Smooth muscle cell (in vitro differentiated cells): ENCODE measurements around the gene BCKDHB. TPM values are rescaled to one million over a fixed set of nuclear protein-coding genes. Genes with fewer than 3 reads are reported as not detected.

Experiments used
- DNase-seq: peaks from one replicate; lab custom pipeline; 2025; ENCODE audit not compliant: unreplicated experiment; lab: John Stamatoyannopoulos, UW
- H2AFZ ChIP-seq: fragments of 200-600 bp; sonication (generic); 2 replicates; pipeline ENCODE4 v1.6.0; 2016; ENCODE audit warnings: antibody characterized with exemption, low read depth, mild to moderate bottlenecking
- H3F3A ChIP-seq: fragments of 200-600 bp; sonication (generic); 2 replicates; pipeline ENCODE4 v1.6.0; 2017; ENCODE audit warnings: antibody characterized with exemption, low read depth
- H3K27ac ChIP-seq: fragments of 200-600 bp; sonication (generic); 2 replicates; pipeline ENCODE4 v1.5.1; 2016; ENCODE audit warnings: low read depth, mild to moderate bottlenecking
- H3K27me3 ChIP-seq: fragments of 200-600 bp; sonication (generic); 2 replicates; pipeline ENCODE4 v1.6.1; 2016; ENCODE audit warnings: low read depth, mild to moderate bottlenecking
- H3K36me3 ChIP-seq: fragments of 200-600 bp; sonication (generic); 2 replicates; pipeline ENCODE4 v1.5.1; 2016; ENCODE audit warnings: low read depth
- H3K4me1 ChIP-seq: fragments of 200-600 bp; sonication (generic); 2 replicates; pipeline ENCODE4 v1.5.1; 2016; ENCODE audit warnings: low read depth
- H3K4me2 ChIP-seq: fragments of 200-600 bp; sonication (generic); 2 replicates; pipeline ENCODE4 v1.6.0; 2016; ENCODE audit warnings: mild to moderate bottlenecking
- H3K4me3 ChIP-seq: fragments of 200-600 bp; sonication (generic); 2 replicates; pipeline ENCODE4 v1.5.1; 2016; ENCODE audit warnings: mild to moderate bottlenecking
- H3K79me2 ChIP-seq: fragments of 200-600 bp; sonication (generic); 2 replicates; pipeline ENCODE4 v1.6.0; 2016; ENCODE audit warnings: low read depth, mild to moderate bottlenecking
- H3K9ac ChIP-seq: fragments of 200-600 bp; sonication (generic); 2 replicates; pipeline ENCODE4 v1.6.0; 2016; ENCODE audit warnings: low read depth
- H3K9me3 ChIP-seq: fragments of 200-600 bp; sonication (generic); replicated peaks from 2 replicates; pipeline ENCODE4 v1.5.1; 2016; ENCODE audit warnings: low read depth
- H4K20me1 ChIP-seq: fragments of 200-600 bp; sonication (generic); 2 replicates; pipeline ENCODE4 v1.6.0; 2016; ENCODE audit warnings: low read depth
- WGBS: methylation state at CpG from one replicate; pipeline ENCODE4 v1.1.7; 2016; ENCODE audit warnings: low lambda C conversion rate; 5-methylcytosine and 5-hydroxymethylcytosine counted together
- polyA plus RNA-seq: library from polyadenylated mRNA; unstranded; fragments of >200 nt; fragmentation: Nextera tagmentation; extraction: Ambion mirVana; gene quantifications from 2 replicates; pipeline ENCODE4 v1.2.1, GENCODE V29; 2016
- total RNA-seq: library from RNA; depleted of rRNA; stranded (reverse); fragments of >200 nt; gene quantifications from 2 replicates; pipeline ENCODE4 v1.2.3, GENCODE V29; 2014
- TF ChIP-seq, protein P1 (sequence below): fragments of 200-600 bp; sonication (generic); IDR thresholded peaks from 2 replicates; pipeline ENCODE4 v1.5.1; 2017; ENCODE audit warnings: borderline replicate concordance, mild to moderate bottlenecking, antibody characterized with exemption; ENCODE audit not compliant: insufficient read depth, poor library complexity, severe bottlenecking

The BCKDHB gene
- total and polyA plus RNA-seq, 2 experiments from 2014 or later, result 10.2 to 19.7 TPM

DNA sequence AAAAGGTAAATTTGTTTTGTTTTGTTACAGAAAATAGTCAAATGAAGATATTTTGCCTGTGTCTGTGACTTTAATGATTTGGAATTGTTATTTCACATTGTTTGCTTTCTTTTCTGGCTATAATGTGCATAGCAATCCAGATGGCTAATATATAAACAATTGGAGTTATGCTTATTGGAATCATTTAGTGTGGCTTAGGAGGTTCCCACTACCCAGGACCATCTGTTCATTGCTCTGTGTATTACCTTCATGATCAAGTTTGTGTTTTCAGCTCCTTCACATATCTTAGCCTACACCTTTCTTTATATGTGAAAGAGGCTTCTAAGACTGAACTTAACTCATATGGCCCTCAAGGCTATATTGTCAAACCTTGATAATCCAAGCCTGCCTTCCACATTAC is 232.9 kb downstream of the BCKDHB start:
- no peak overlapping the region for H3K4me2 ChIP-seq

DNA sequence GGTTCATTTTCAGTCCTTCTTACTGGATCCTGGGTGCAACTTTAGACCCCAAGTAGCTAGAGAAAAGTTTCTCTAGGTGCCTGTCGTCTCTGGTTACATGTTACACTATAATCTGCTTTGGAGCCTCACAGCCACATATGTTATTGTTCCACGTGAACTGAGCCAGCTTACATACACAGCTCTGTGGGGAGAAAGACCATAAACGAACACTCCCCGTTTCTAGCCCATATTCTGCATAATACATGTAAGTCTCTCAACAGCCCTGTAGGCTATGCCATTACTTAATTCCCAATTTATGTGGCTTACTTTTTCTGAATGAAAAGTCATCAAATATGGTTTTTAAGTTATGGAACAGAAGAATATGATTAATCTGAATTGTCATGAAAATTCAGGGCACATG is 233.8 kb downstream of the BCKDHB start:
- Histone ChIP-seq H2AFZ (no peak overlapping the region), H3K9me3 (no peaks in the 10 kb centered on the region), H3K27ac (no peak overlapping the region), H4K20me1 (no peaks in the 10 kb centered on the region), H3K4me2 (no peak overlapping the region), H3K4me1 (peaks cover 9% of the 10 kb centered on the region), H3K36me3 (no peaks in the 10 kb centered on the region), H3K79me2 (no peaks in the 10 kb centered on the region), H3K4me3 (no peak overlapping the region), H3K9ac (no peak overlapping the region), H3K27me3 (no peaks in the 10 kb centered on the region), H3F3A (no peaks in the 10 kb centered on the region)
- DNase-seq, result no peak
- 96% methylated on average over 4 of the region's 4 CpGs for WGBS
- TF ChIP-seq, protein P1, sequence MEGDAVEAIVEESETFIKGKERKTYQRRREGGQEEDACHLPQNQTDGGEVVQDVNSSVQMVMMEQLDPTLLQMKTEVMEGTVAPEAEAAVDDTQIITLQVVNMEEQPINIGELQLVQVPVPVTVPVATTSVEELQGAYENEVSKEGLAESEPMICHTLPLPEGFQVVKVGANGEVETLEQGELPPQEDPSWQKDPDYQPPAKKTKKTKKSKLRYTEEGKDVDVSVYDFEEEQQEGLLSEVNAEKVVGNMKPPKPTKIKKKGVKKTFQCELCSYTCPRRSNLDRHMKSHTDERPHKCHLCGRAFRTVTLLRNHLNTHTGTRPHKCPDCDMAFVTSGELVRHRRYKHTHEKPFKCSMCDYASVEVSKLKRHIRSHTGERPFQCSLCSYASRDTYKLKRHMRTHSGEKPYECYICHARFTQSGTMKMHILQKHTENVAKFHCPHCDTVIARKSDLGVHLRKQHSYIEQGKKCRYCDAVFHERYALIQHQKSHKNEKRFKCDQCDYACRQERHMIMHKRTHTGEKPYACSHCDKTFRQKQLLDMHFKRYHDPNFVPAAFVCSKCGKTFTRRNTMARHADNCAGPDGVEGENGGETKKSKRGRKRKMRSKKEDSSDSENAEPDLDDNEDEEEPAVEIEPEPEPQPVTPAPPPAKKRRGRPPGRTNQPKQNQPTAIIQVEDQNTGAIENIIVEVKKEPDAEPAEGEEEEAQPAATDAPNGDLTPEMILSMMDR, result no peak

More for the DNA sequence above, 232.9 kb downstream of the BCKDHB start:
- TF ChIP-seq, protein P1, result no peak
- no peak overlapping the region for H3K27ac ChIP-seq
- no peaks in the 10 kb centered on the region for H4K20me1 ChIP-seq
- H3K79me2 ChIP-seq, result no peaks in the 10 kb centered on the region
- peaks cover 18% of the 10 kb centered on the region for H3K4me1 ChIP-seq
- no peak for DNase-seq
- no peaks in the 10 kb centered on the region for H3K36me3 ChIP-seq
- H3F3A ChIP-seq, result no peaks in the 10 kb centered on the region
- no peak overlapping the region for H3K4me3 ChIP-seq
- no peak overlapping the region for H2AFZ ChIP-seq
- H3K27me3 ChIP-seq, result no peaks in the 10 kb centered on the region
- H3K9me3 ChIP-seq, result no peaks in the 10 kb centered on the region
- no peak overlapping the region for H3K9ac ChIP-seq

DNA sequence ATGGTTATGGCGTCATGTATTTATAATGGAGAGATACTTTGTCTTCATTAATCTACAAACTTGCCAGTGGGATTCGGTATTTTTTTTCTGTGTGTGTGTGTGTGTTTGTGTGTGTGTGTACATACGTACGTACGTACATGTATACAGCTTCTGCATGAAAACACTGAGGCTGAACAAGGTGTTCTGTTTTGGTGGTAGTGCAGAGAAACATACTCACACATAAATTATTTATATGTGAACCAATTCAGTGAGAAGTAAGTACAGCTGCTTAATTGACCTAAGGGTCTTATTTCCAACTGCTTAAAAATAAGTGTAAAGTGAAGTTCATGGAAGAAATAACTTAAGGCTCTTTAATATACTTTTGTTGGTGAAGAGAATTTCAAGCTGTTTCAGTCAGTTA is 234.2 kb downstream of the BCKDHB start:
- Histone ChIP-seq H4K20me1 (no peaks in the 10 kb centered on the region), H2AFZ (no peak overlapping the region), H3K4me3 (no peak overlapping the region), H3K27me3 (no peaks in the 10 kb centered on the region), H3K4me1 (peaks cover 5% of the 10 kb centered on the region), H3K27ac (no peak overlapping the region), H3K79me2 (no peaks in the 10 kb centered on the region), H3F3A (no peaks in the 10 kb centered on the region), H3K9me3 (no peaks in the 10 kb centered on the region), H3K9ac (no peak overlapping the region), H3K4me2 (no peak overlapping the region), H3K36me3 (no peaks in the 10 kb centered on the region)
- TF ChIP-seq, protein P1, result no peak
- no peak for DNase-seq
- WGBS, result 78% methylated on average over 5 of the region's 5 CpGs

- WGBS, result 30% methylated on average over 4 of the region's 4 CpGs
- TF ChIP-seq, protein P1, result no peak
Measured at GRCh38 chr6:80341330-80341729, 234.9 kb downstream of the BCKDHB start.

More at GRCh38 chr6:80341330-80341729, 234.9 kb downstream of the BCKDHB start:
- Histone ChIP-seq H3F3A (no peaks in the 10 kb centered on the region), H3K4me1 (no peaks in the 10 kb centered on the region), H3K4me3 (no peak overlapping the region), H4K20me1 (no peaks in the 10 kb centered on the region), H3K79me2 (no peaks in the 10 kb centered on the region), H3K9ac (no peak overlapping the region), H3K36me3 (no peaks in the 10 kb centered on the region), H2AFZ (no peak overlapping the region), H3K4me2 (no peak overlapping the region), H3K27me3 (no peaks in the 10 kb centered on the region), H3K9me3 (no peaks in the 10 kb centered on the region), H3K27ac (no peak overlapping the region)
- no peak for DNase-seq
